ENCODE measurements around the gene ZFYVE16.
"Not testable (repeated sequence)": the region's sequence is repeated elsewhere in the genome, so short reads cannot be mapped to it uniquely, and the experiment has no call there.

ZFYVE16 gene

GRCh38 chr5:80481019-80481893 lies 73.4 kb downstream of the ZFYVE16 start:
- no peak for DNase-seq (ENCODE audit: low read depth, low spot score)
- H3K27ac ChIP-seq = peak overlapping the region; percentile 69

DNA sequence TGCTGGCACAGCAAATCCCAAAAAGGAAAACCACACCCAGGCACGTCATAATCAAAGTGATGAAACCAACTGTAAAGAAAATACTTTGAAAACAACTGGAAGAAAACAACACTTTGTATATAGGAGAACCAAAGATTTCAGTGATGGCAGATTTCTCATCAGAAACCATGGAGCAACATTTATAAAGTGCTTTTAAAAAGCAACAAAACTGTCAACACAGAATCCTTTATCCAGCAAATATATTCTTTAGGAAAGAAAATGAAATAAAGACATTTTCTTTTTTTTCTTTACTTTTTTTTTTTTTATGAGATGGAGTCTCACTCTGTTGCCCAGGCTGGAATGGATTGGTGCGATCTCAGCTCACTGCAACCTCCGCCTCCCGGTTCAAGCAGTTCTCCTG lies 74.7 kb downstream of the ZFYVE16 start:
- H3K27ac ChIP-seq = peak overlapping the region; percentile 28
- no peak for DNase-seq (ENCODE audit: low read depth, low spot score)

- no peak for DNase-seq (ENCODE audit: low read depth, low spot score)
- no peak overlapping the region for H3K27ac ChIP-seq
These were observed 75.9 kb downstream of the ZFYVE16 start for GRCh38 chr5:80483636-80484232.

GRCh38 chr5:80487444-80487828 lies 79.6 kb downstream of the ZFYVE16 start:
- H3K27ac ChIP-seq = peak overlapping the region; percentile 74
- DNase-seq (ENCODE audit: low read depth, low spot score) = no peak

- H3K27ac ChIP-seq = peak within 1 kb of the TSS; percentile 74
- DNase-seq (ENCODE audit: low read depth, low spot score) = peak; percentile 88
These were observed 80.2 kb downstream of the ZFYVE16 start, which contains the start of gene FAM151B for GRCh38 chr5:80487829-80488721. FAM151B (plus strand) TSS chr5:80488100; CDS start chr5:80488124, 24 bp downstream.

DNA sequence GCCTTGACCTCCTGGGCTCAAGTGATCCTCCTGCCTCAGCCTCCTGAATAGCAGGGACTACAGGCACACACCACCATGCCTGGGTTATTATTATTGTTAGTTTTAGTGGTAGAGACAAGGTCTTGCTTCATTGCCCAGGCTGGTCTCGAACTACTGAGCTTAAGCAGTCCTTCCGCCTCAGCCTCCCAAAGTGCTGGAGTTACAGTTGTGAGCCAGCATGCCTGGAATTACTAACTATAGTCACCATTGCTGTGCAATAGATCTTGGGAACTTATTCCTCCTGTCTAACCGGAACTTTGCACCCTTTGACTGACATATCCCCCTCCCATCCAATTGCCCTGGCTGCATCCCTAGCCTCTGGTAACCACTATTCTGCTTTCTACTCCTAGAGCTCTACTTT lies 83.4 kb downstream of the ZFYVE16 start:
- no peak overlapping the region for H3K27ac ChIP-seq
- DNase-seq (ENCODE audit: low read depth, low spot score) = no peak

- no peak for DNase-seq (ENCODE audit: low read depth, low spot score)
- H3K27ac ChIP-seq = peak overlapping the region; percentile 33
These were observed 84.9 kb downstream of the ZFYVE16 start for GRCh38 chr5:80492741-80493140.

DNA sequence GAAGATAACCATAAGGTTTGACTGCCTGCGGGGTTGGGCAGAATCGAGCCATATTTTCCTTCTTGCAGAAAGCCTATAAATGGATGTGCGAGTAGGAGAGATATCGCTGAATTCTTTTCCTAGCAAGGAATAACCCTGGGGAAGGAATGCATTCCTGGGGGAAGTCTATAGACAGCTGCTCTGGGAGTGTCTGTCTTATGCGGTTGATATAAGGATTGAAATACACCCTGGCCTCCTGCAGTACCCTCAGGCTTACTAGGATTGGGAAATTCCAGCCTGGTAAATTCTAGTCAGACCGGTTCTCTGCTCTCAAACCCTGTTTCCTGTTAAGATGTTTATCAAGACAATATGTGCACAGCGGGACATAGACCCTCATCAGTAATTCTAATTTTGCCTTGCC lies 85.6 kb downstream of the ZFYVE16 start:
- peak overlapping the region; percentile 33 for H3K27ac ChIP-seq

DNA sequence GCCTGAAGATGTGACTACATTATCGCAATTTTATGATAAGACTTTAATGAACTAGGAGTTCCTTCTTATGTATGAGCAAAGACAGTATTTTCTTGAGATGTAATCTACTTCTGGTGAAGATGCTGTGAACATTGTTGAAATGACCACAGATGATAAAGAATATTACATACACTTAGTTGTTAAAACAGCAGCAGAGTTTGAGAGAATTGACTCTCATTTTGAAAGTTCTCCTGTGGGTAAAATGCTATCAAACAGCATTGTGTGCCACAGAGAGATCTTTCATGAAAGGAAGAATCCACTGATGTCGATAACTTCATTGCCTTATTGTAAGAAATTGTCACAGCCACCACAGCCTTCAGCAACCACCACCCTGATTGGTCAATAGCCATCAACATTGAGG lies 88.0 kb downstream of the ZFYVE16 start:
- no peak for DNase-seq (ENCODE audit: low read depth, low spot score)
- no peak overlapping the region for H3K27ac ChIP-seq

More for the DNA sequence above, 85.6 kb downstream of the ZFYVE16 start:
- DNase-seq (ENCODE audit: low read depth, low spot score) = not testable (repeated sequence)

DNA sequence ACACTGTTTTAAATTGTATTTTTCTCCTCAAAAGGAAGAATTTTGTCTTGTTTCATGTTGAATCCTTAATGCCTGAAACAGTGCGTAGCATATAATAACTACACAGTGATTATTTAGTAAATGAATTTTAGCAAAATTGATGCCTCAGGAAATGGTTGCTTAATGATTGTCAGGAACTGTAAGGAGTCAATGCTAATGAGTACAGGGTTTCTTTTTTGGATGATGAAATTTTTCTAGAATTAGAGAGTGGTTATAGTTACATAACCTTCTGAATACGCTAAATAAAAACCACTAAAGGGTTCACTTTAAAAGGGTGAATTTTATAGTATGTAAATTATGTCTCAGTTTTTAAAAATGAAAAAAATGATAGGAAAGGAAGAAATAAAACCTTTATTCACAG lies 94.9 kb downstream of the ZFYVE16 start:
- no peak overlapping the region for H3K27ac ChIP-seq
- no peak for DNase-seq (ENCODE audit: low read depth, low spot score)

DNA sequence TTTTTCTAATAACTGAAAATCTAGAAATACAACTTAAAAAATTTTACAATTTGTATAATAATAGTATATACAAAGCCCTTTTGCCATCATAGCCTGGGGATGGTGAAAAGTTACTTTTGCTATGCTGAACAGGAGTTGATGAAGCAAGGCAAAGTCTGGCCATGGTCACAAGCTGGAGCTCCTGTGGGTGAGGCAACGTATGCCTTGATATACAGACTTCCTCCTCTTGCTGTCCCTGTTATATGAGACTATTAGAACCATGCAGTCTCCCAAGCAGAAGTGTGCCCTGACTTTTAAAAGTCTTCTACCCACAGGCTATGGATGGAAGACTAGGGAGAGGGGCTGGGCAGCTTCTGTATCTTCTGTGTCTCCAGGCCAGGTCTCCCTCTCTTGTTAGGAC lies 95.8 kb downstream of the ZFYVE16 start:
- H3K27ac ChIP-seq = no peak overlapping the region
- no peak for DNase-seq (ENCODE audit: low read depth, low spot score)

DNA sequence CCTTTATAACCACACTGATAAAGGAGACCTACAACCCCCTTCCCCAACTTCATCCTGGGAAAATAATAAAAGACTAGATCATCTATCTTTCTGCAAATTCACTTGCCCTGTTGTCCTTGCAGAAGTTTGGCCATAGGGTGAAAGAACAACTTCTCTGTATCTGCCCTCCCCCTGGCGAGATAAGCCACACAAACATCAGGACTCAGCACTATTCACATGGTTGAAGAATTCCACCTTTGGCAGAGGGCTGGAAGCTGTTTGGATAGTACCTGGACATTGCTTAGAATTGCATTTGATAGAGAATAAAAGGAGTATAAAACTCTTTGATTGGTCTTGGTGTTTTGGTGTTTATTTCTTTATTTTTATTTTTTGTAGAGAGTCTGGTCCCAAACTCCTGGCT lies 97.0 kb downstream of the ZFYVE16 start:
- H3K27ac ChIP-seq = no peak overlapping the region
- DNase-seq (ENCODE audit: low read depth, low spot score) = no peak

DNA sequence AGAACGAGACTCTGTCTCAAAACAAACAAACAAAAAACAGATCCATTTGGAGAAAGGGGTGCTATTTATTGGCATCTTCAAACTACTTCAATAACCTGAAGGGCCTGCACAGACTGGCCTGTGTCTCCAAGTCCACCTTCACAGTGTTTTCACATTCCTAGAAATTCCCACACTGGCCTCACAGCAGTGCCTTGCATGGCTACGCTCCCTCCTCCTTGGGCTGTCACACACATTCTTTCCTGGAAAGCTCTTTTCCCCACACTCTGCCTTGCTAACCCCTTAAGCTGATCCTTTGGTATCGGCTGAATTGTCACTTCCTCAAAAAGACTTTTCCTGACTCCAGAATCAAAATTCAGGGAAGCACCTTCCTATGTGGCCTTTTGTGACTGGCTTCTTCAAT lies 99.8 kb downstream of the ZFYVE16 start:
- no peak overlapping the region for H3K27ac ChIP-seq
- no peak for DNase-seq (ENCODE audit: low read depth, low spot score)

DNA sequence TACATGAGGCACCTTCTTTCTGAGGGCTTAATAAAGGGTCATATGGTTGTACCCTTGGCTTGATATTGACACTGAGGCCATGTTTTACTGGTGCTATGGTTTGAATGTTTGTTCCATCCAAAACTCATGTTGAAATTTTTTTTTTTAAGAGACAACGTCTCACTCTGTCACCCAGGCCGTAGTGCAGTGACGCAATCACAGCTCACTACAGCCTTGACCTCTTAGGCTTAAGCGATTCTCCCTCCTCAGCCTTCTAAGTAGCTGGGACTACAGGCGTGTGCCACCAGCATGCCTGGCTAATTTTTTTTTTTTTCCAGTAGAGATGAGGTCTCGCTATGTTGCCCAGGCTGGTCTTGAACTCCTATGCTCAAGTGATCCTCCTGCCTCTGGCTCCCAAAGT lies 101.0 kb downstream of the ZFYVE16 start:
- no peak for DNase-seq (ENCODE audit: low read depth, low spot score)
- no peak overlapping the region for H3K27ac ChIP-seq

DNA sequence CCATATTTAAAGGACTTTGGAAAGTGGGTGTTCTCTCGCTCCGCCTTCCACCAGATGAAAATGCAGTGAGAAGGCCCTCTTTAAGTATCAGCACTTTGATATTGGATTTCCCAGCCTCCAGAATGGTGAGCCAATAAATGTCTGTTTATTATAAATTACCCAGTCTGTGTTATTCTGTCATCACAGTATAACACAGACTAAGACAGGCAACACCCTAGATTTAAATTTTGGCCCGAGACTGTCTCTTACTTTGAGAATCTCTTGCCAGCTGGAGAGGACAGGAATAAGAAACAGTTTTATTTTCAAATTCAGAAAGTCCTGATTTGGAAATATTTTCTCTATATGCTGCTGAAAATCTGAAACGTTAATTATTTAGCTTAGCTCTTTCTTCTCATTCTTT lies 101.5 kb downstream of the ZFYVE16 start:
- DNase-seq (ENCODE audit: low read depth, low spot score) = no peak
- no peak overlapping the region for H3K27ac ChIP-seq

- no peak overlapping the region for H3K27ac ChIP-seq
- peak; percentile 77 for DNase-seq (ENCODE audit: low read depth, low spot score)
These were observed 109.0 kb downstream of the ZFYVE16 start for GRCh38 chr5:80516826-80517225.
